Activated T-helper 9 cell treated with anti-CD3 and anti-CD28 coated beads, Interleukin-2, amount 50 U/mL, for 16 hours (primary cell): Measurements from ENCODE around the gene SESN1.

ENCODE experiments used
- DNase-seq: peaks from one replicate; pipeline ENCODE4 v3.0.0-alpha.2; 2020; ENCODE audit warnings: low read depth

The SESN1 gene

GRCh38 chr6:109060571-109060970, 34.1 kb downstream of the SESN1 start:
- no peak for DNase-seq

- DNase-seq: no peak
Observed at GRCh38 chr6:109059571-109060021, 35.0 kb downstream of the SESN1 start.

- no peak for DNase-seq
Observed at GRCh38 chr6:109059153-109059552, 35.5 kb downstream of the SESN1 start.

- no peak for DNase-seq
Observed at GRCh38 chr6:109058620-109059019, 36.0 kb downstream of the SESN1 start.

- no peak for DNase-seq
Observed at GRCh38 chr6:109056661-109057060, 38.0 kb downstream of the SESN1 start.

GRCh38 chr6:109055771-109056235, 38.8 kb downstream of the SESN1 start:
- no peak for DNase-seq

- no peak for DNase-seq
Observed at GRCh38 chr6:109053336-109053735, 41.3 kb downstream of the SESN1 start.

- no peak for DNase-seq
Observed at GRCh38 chr6:109052852-109053251, 41.8 kb downstream of the SESN1 start.

- no peak for DNase-seq
Observed at GRCh38 chr6:109052018-109052651, 42.5 kb downstream of the SESN1 start.

- DNase-seq: no peak
Observed at GRCh38 chr6:109051301-109052017, 43.2 kb downstream of the SESN1 start.

- no peak for DNase-seq
Observed at GRCh38 chr6:109050447-109051102, 44.1 kb downstream of the SESN1 start.

GRCh38 chr6:109050012-109050411, 44.6 kb downstream of the SESN1 start:
- no peak for DNase-seq

- DNase-seq: no peak
Observed at GRCh38 chr6:109048670-109049415, 45.8 kb downstream of the SESN1 start.

GRCh38 chr6:109048176-109048575, 46.5 kb downstream of the SESN1 start:
- no peak for DNase-seq

GRCh38 chr6:109045493-109045892, 49.2 kb downstream of the SESN1 start:
- DNase-seq: no peak

- no peak for DNase-seq
Observed at GRCh38 chr6:109039795-109040194, 54.9 kb downstream of the SESN1 start.

GRCh38 chr6:109038837-109039398, 55.7 kb downstream of the SESN1 start:
- DNase-seq: no peak

GRCh38 chr6:109036574-109037294, 57.9 kb downstream of the SESN1 start:
- DNase-seq: no peak

GRCh38 chr6:109034526-109034925, 60.1 kb downstream of the SESN1 start:
- DNase-seq: no peak

- DNase-seq: no peak
Observed at GRCh38 chr6:109033655-109034054, 61.0 kb downstream of the SESN1 start.

GRCh38 chr6:109031416-109031815, 63.2 kb downstream of the SESN1 start:
- DNase-seq: no peak
